ENCODE results near the gene LPA.

DNA sequence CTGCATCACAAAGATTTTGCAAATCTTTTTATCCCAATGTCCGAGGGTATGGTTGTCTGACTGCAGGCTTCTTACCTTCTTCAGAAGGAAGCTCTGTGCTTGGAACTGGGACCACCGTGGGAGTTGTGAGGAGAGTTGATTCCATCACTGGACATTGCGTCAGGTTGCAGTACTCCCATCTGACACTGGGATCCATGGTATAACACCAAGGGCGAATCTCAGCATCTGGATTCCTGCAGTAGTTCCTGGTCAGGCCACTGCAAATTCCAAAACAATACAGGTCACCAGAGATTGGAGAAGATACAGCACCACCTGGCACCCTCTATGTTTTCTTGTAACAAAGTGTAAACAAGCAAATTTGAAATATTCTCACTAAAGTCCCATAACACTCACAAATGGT is 77.7 kb downstream of the LPA start:
- TF ChIP-seq, protein P1, sequence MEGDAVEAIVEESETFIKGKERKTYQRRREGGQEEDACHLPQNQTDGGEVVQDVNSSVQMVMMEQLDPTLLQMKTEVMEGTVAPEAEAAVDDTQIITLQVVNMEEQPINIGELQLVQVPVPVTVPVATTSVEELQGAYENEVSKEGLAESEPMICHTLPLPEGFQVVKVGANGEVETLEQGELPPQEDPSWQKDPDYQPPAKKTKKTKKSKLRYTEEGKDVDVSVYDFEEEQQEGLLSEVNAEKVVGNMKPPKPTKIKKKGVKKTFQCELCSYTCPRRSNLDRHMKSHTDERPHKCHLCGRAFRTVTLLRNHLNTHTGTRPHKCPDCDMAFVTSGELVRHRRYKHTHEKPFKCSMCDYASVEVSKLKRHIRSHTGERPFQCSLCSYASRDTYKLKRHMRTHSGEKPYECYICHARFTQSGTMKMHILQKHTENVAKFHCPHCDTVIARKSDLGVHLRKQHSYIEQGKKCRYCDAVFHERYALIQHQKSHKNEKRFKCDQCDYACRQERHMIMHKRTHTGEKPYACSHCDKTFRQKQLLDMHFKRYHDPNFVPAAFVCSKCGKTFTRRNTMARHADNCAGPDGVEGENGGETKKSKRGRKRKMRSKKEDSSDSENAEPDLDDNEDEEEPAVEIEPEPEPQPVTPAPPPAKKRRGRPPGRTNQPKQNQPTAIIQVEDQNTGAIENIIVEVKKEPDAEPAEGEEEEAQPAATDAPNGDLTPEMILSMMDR (IDR thresholded peaks at IDR 0.05; ENCODE audit: insufficient read depth, low read depth, low read length): no peak
- TF ChIP-seq EZH2 (IDR thresholded peaks at IDR 0.05; ENCODE audit: insufficient read depth, low read length): no peak

Data from astrocyte (in vitro differentiated cells and primary cell).